ENCODE measurements around the gene EIF4G3.

The EIF4G3 gene

GRCh38 chr1:20763417-20763816 is 413.3 kb downstream of the EIF4G3 start:
- Histone ChIP-seq H3K4me3 (ENCODE audit: low read length) (no peak overlapping the region), H3K9ac (ENCODE audit: low read length) (no peak overlapping the region), H3K27me3 (replicated peaks; ENCODE audit: control insufficient read depth, insufficient read depth, low read length) (no peaks in the 10 kb centered on the region), H3K36me3 (ENCODE audit: control insufficient read depth, insufficient read depth, low read length, severe bottlenecking) (peaks cover 91% of the 10 kb centered on the region), H3K9me3 (ENCODE audit: control insufficient read depth, low read length) (no peaks in the 10 kb centered on the region), H3K4me1 (ENCODE audit: control insufficient read depth, insufficient read depth, low read length) (no peaks in the 10 kb centered on the region)
- no peak for DNase-seq (ENCODE audit: low read depth)

DNA sequence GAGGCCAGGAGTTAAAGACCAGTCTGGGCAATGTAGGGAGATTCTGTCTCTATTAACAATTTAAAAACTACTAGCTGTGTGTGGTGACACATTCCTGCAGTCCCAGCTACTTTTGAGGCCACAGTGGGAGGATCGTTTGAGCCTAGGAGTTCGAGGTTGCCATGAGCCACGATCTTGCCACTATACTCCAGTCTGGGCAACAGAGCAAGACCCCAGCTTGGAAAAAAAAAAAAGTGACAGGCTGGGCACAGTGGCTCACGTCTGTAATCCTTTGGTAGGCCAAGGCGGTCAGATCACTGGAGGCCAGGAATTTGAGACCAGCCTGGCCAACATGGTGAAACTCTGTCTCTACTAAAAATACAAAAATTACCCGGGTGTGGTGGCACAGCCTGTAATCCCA is 416.4 kb downstream of the EIF4G3 start:
- Histone ChIP-seq H3K36me3 (ENCODE audit: control insufficient read depth, insufficient read depth, low read length, severe bottlenecking) (peaks cover 93% of the 10 kb centered on the region), H3K4me3 (ENCODE audit: low read length) (no peak overlapping the region)

More for the DNA sequence above, 416.4 kb downstream of the EIF4G3 start:
- Histone ChIP-seq H3K9me3 (ENCODE audit: control insufficient read depth, low read length) (no peaks in the 10 kb centered on the region), H3K27me3 (replicated peaks; ENCODE audit: control insufficient read depth, insufficient read depth, low read length) (no peaks in the 10 kb centered on the region), H3K4me1 (ENCODE audit: control insufficient read depth, insufficient read depth, low read length) (no peaks in the 10 kb centered on the region), H3K9ac (ENCODE audit: low read length) (no peak overlapping the region)
- DNase-seq (ENCODE audit: low read depth) = no peak
